Stimulated activated CD4-positive, alpha-beta T cell treated with anti-CD3 and anti-CD28 coated beads, TNF-alpha, amount 100 ng/mL, for 24 hours (primary cell): ENCODE results near the gene MACC1.
"Not testable (repeated sequence)": the region's sequence is repeated elsewhere in the genome, so short reads cannot be mapped to it uniquely, and the experiment has no call there.

ENCODE experiments used
- DNase-seq, 3 experiments: peaks; one replicate each; pipeline ENCODE4 v3.0.0-alpha.2; 2020; ENCODE audit warnings: low read depth in 3 of 3

The MACC1 gene

GRCh38 chr7:20207811-20208210, 9.4 kb downstream of the MACC1 start:
- not testable (repeated sequence) for DNase-seq

GRCh38 chr7:20206104-20206896, 10.9 kb downstream of the MACC1 start:
- no peak for DNase-seq

- no peak for DNase-seq
Observed at GRCh38 chr7:20203316-20203715, 13.9 kb downstream of the MACC1 start.

GRCh38 chr7:20201380-20201779, 15.8 kb downstream of the MACC1 start:
- DNase-seq: no peak

GRCh38 chr7:20200971-20201370, 16.2 kb downstream of the MACC1 start:
- DNase-seq: no peak

- DNase-seq: no peak
Observed at GRCh38 chr7:20200361-20200760, 16.8 kb downstream of the MACC1 start.

GRCh38 chr7:20199015-20199737, 18.0 kb downstream of the MACC1 start:
- DNase-seq: no peak

GRCh38 chr7:20198260-20198659, 18.9 kb downstream of the MACC1 start:
- DNase-seq: no peak

GRCh38 chr7:20197837-20198236, 19.3 kb downstream of the MACC1 start:
- no peak for DNase-seq

GRCh38 chr7:20197125-20197748, 19.9 kb downstream of the MACC1 start:
- no peak for DNase-seq

GRCh38 chr7:20194343-20194995, 22.7 kb downstream of the MACC1 start:
- no peak for DNase-seq

GRCh38 chr7:20193873-20194272, 23.3 kb downstream of the MACC1 start:
- no peak for DNase-seq

- no peak for DNase-seq
Observed at GRCh38 chr7:20193242-20193777, 23.9 kb downstream of the MACC1 start.

GRCh38 chr7:20191391-20191869, 25.8 kb downstream of the MACC1 start:
- no peak for DNase-seq

- DNase-seq: no peak
Observed at GRCh38 chr7:20190560-20191390, 26.4 kb downstream of the MACC1 start.

GRCh38 chr7:20189852-20190251, 27.3 kb downstream of the MACC1 start:
- no peak for DNase-seq

GRCh38 chr7:20188567-20188966, 28.6 kb downstream of the MACC1 start:
- no peak for DNase-seq

GRCh38 chr7:20187850-20188249, 29.3 kb downstream of the MACC1 start:
- DNase-seq: not testable (repeated sequence)

- no peak for DNase-seq
Observed at GRCh38 chr7:20185988-20186387, 31.2 kb downstream of the MACC1 start.

GRCh38 chr7:20183086-20183485, 34.1 kb downstream of the MACC1 start:
- DNase-seq: no peak
